CD8-positive, alpha-beta memory T cell (primary cell): ENCODE results near the gene CD300LG. TPM values are rescaled to one million over a fixed set of nuclear protein-coding genes. Genes with fewer than 3 reads are reported as not detected.
A peak's percentile ranks its signal among the peaks of the same experiment; 100 is the strongest.

ENCODE experiments used
- CTCF ChIA-PET: fragments of 350-600 bp; sonication (Branson Sonifier 250); formaldehyde crosslinking; loops from one replicate; lab custom pipeline; 2021; ENCODE audit warnings: antibody characterized with exemption; lab: Charles Lee
- POLR2A ChIA-PET: fragments of 350-600 bp; sonication (Branson Sonifier 250); formaldehyde crosslinking; loops from one replicate; lab custom pipeline; 2021; ENCODE audit warnings: antibody characterized with exemption; lab: Charles Lee
- DNase-seq, 5 donors: peaks; one replicate each; pipeline versions ENCODE4 v3.0.0 to v3.0.0-alpha.2; 2020 to 2022; ENCODE audit warnings: mixed read lengths in 1 of 5
- H3K27ac ChIP-seq: one replicate; pipeline ENCODE4 v1.7.0; 2013; ENCODE audit warnings: low read depth, mild to moderate bottlenecking, low read length, moderate library complexity
- H3K27me3 ChIP-seq: 2 replicates; pipeline ENCODE4 v1.7.0; 2013; ENCODE audit warnings: low read length, mild to moderate bottlenecking; ENCODE audit not compliant: insufficient read depth, poor library complexity, severe bottlenecking
- H3K36me3 ChIP-seq: 2 replicates; pipeline ENCODE4 v1.7.0; 2013; ENCODE audit warnings: mild to moderate bottlenecking, low read length, moderate library complexity; ENCODE audit not compliant: insufficient read depth
- H3K4me1 ChIP-seq: 2 replicates; pipeline ENCODE4 v1.7.0; 2013; ENCODE audit warnings: mild to moderate bottlenecking, low read length, moderate library complexity; ENCODE audit not compliant: insufficient read depth
- H3K4me3 ChIP-seq: 2 replicates; pipeline ENCODE4 v1.7.0; 2013; ENCODE audit warnings: mild to moderate bottlenecking, low read length
- H3K9me3 ChIP-seq: 2 replicates; pipeline ENCODE4 v1.7.0; 2013; ENCODE audit warnings: mild to moderate bottlenecking, low read length
- H3K27ac Mint-ChIP-seq, 8 donors: one replicate each; pipeline ENCODE4 v1.8.0; 2020 to 2021; ENCODE audit warnings: mixed read lengths in 8 of 8, mild to moderate bottlenecking in 6 of 8, inconsistent platforms in 3 of 8, moderate library complexity in 3 of 8
- H3K27me3 Mint-ChIP-seq, 2 donors: one replicate each; pipeline ENCODE4 v1.8.0; 2020 to 2021; ENCODE audit warnings: mixed read lengths in 2 of 2, mild to moderate bottlenecking in 1 of 2, moderate library complexity in 1 of 2
- H3K36me3 Mint-ChIP-seq, 3 donors: one replicate each; pipeline ENCODE4 v1.8.0; 2020 to 2021; ENCODE audit warnings: mixed read lengths in 3 of 3, inconsistent platforms in 1 of 3, mild to moderate bottlenecking in 1 of 3
- H3K4me1 Mint-ChIP-seq, 3 donors: one replicate each; pipeline ENCODE4 v1.8.0; 2020 to 2021; ENCODE audit warnings: mixed read lengths in 3 of 3, inconsistent platforms in 1 of 3, mild to moderate bottlenecking in 1 of 3
- H3K4me3 Mint-ChIP-seq, 7 donors: one replicate each; pipeline ENCODE4 v1.8.0; 2020 to 2021; ENCODE audit warnings: mixed read lengths in 7 of 7, mild to moderate bottlenecking in 6 of 7, moderate library complexity in 4 of 7, inconsistent platforms in 2 of 7
- H3K9me3 Mint-ChIP-seq, 5 donors: one replicate each; pipeline ENCODE4 v1.8.0; 2020 to 2022; ENCODE audit warnings: mixed read lengths in 5 of 5, mild to moderate bottlenecking in 3 of 5, moderate library complexity in 2 of 5, inconsistent platforms in 1 of 5
- polyA plus RNA-seq: library from polyadenylated mRNA; unstranded; fragments of 300-500 nt; fragmentation: Illumina TruSeq; gene quantifications from one replicate; pipeline ENCODE4 v1.2.3, GENCODE V29; 2021
- total RNA-seq, 2 experiments: library from RNA; stranded (reverse); gene quantifications; one replicate each; pipeline ENCODE4 v1.2.3, GENCODE V29; 2021

The CD300LG gene
- total and polyA plus RNA-seq, 3 experiments from 2014 or later, result not detected

GRCh38 chr17:43826206-43826605 is 20.8 kb upstream of the CD300LG start:
- no peaks in the 10 kb centered on the region for H3K9me3 ChIP-seq
- H3K27me3 Mint-ChIP-seq, result peaks cover 0 to 5% of the 10 kb centered on the region in 2 donors
- no peaks in the 10 kb centered on the region for H3K4me1 ChIP-seq
- no peak overlapping the region for H3K4me3 Mint-ChIP-seq
- no peak overlapping the region for H3K4me3 ChIP-seq
- no peaks in the 10 kb centered on the region for H3K36me3 ChIP-seq
- no peaks in the 10 kb centered on the region for H3K9me3 Mint-ChIP-seq
- no peak overlapping the region for H3K27ac Mint-ChIP-seq
- CTCF ChIA-PET, result interaction anchor here (0.9 to 1.1 kb wide), 2 partner anchors 20 to 21 kb away, joined by 3 read pairs; partner anchors contain the start of gene CD300LG
- peaks cover 0 to 3% (median 0%) of the 10 kb centered on the region in 3 donors for H3K4me1 Mint-ChIP-seq
- H3K36me3 Mint-ChIP-seq, result no peaks in the 10 kb centered on the region
- POLR2A ChIA-PET, result no interaction called here
- H3K27ac ChIP-seq, result no peak overlapping the region
- no peak for DNase-seq
- H3K27me3 ChIP-seq, result no peaks in the 10 kb centered on the region

- Histone ChIP-seq H3K9me3 (no peaks in the 10 kb centered on the region), H3K4me1 (no peaks in the 10 kb centered on the region), H3K27me3 (no peaks in the 10 kb centered on the region), H3K4me3 (no peak overlapping the region), H3K36me3 (no peaks in the 10 kb centered on the region), H3K27ac (no peak overlapping the region)
- Mint-ChIP-seq H3K27me3 (peaks cover 5 to 16% of the 10 kb centered on the region in 2 donors), H3K36me3 (no peaks in the 10 kb centered on the region), H3K4me1 (peaks cover 0 to 14% (median 5%) of the 10 kb centered on the region in 3 donors), H3K4me3 (no peak overlapping the region), H3K9me3 (no peaks in the 10 kb centered on the region), H3K27ac (no peak overlapping the region)
- ChIA-PET CTCF (interaction anchor here (1.2 kb wide), 1 partner anchor 18 kb away, joined by 5 read pairs; no protein-coding TSS in a partner anchor), POLR2A (no interaction called here)
- DNase-seq, result no peak
Observed at GRCh38 chr17:43827596-43827995, 19.4 kb upstream of the CD300LG start.

DNA sequence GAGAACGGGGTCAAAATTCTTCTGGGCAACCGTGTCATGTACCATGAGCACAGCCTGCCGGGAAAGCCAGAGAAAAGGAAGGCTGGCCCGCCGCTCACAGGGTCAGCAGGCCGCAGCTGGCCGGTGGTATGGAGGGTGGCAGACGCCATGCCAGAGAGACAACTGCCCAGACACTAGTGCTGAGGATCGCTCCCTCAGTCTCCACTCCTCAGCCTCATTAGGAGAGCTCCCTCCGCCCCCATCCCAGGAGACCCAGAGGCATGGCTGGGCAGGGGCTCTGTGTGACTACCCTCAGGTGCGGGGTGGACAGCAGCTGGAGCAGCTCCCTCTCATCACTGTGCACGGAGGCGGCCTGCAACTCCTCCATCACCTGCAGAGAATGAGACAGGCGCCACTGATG is 17.2 kb upstream of the CD300LG start:
- Mint-ChIP-seq H3K4me1 (peaks cover 7 to 27% (median 11%) of the 10 kb centered on the region in 3 donors), H3K27ac (no peak overlapping the region), H3K4me3 (peak overlapping the region in 1 of 7 donors; percentile 34), H3K36me3 (no peaks in the 10 kb centered on the region), H3K27me3 (peaks cover 19 to 30% of the 10 kb centered on the region in 2 donors), H3K9me3 (no peaks in the 10 kb centered on the region)
- H3K36me3 ChIP-seq, result no peaks in the 10 kb centered on the region
- no peak for DNase-seq
- H3K27me3 ChIP-seq, result peaks cover 13% of the 10 kb centered on the region
- no peaks in the 10 kb centered on the region for H3K9me3 ChIP-seq
- peaks cover 8% of the 10 kb centered on the region for H3K4me1 ChIP-seq
- no peak overlapping the region for H3K27ac ChIP-seq
- POLR2A ChIA-PET, result no interaction called here
- CTCF ChIA-PET, result interaction anchor here (1.1 kb wide), 1 partner anchor 13 kb away, joined by 3 read pairs; no protein-coding TSS in a partner anchor
- H3K4me3 ChIP-seq, result no peak overlapping the region

DNA sequence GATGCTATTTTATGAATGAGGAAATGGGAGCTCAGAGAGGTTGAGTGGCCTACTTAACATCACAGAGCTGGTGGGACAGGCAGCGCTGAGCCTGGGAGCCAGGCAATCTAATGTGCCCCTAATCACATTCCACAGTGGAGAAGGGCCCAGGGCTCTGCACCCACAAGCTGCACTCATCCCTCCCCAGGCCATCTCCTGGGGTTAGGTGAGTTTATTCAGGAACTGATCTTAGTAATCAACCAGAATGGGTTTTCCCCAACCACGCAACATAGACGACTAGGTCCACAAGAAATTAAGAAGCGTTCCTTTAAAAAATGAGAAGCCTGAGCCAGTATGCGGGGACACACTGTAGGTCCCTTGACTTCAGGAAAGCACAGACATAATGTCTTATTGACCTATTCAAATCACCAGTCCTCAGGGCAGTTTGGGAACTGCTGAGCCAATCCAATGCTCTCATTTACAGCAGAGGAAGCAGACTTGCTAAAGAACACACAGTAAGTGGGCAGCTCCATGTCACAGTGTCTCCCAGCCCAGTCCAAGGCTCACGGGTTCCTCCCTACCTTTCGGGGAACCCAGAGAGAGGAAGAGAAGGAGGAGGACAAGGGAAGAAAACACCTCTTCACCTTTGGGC is 16.4 kb upstream of the CD300LG start:
- ChIA-PET POLR2A (no interaction called here), CTCF (interaction anchor here (1.1 kb wide), 1 partner anchor 13 kb away, joined by 3 read pairs; no protein-coding TSS in a partner anchor)
- Histone ChIP-seq H3K4me3 (no peak overlapping the region), H3K27me3 (peaks cover 13% of the 10 kb centered on the region), H3K9me3 (no peaks in the 10 kb centered on the region), H3K27ac (no peak overlapping the region), H3K36me3 (no peaks in the 10 kb centered on the region), H3K4me1 (peaks cover 8% of the 10 kb centered on the region)
- Mint-ChIP-seq H3K36me3 (no peaks in the 10 kb centered on the region), H3K4me3 (peak overlapping the region in 6 of 7 donors; percentile 53 to 81 (median 66)), H3K9me3 (no peaks in the 10 kb centered on the region), H3K27me3 (peaks cover 23 to 34% of the 10 kb centered on the region in 2 donors), H3K4me1 (peaks cover 7 to 27% (median 11%) of the 10 kb centered on the region in 3 donors), H3K27ac (no peak overlapping the region)
- DNase-seq, result no peak

- Histone ChIP-seq H3K9me3 (no peaks in the 10 kb centered on the region), H3K4me3 (no peak overlapping the region), H3K27me3 (peaks cover 13% of the 10 kb centered on the region), H3K36me3 (no peaks in the 10 kb centered on the region), H3K4me1 (peaks cover 8% of the 10 kb centered on the region), H3K27ac (no peak overlapping the region)
- DNase-seq, result no peak
- H3K4me1 Mint-ChIP-seq, result peaks cover 7 to 27% (median 11%) of the 10 kb centered on the region in 3 donors
- POLR2A ChIA-PET, result interaction anchor here (0.6 kb wide), 2 partner anchors 516 to 1959 kb away, joined by 4 to 7 read pairs; no protein-coding TSS in a partner anchor
- CTCF ChIA-PET, result no interaction called here
- H3K27ac Mint-ChIP-seq, result peak overlapping the region in 1 of 8 donors; percentile 86
- H3K27me3 Mint-ChIP-seq, result peaks cover 30 to 41% of the 10 kb centered on the region in 2 donors
- H3K9me3 Mint-ChIP-seq, result no peaks in the 10 kb centered on the region
- peak overlapping the region; percentile 72 to 89 (median 78) for H3K4me3 Mint-ChIP-seq
- no peaks in the 10 kb centered on the region for H3K36me3 Mint-ChIP-seq
Observed at GRCh38 chr17:43831633-43832032, 15.3 kb upstream of the CD300LG start.

DNA sequence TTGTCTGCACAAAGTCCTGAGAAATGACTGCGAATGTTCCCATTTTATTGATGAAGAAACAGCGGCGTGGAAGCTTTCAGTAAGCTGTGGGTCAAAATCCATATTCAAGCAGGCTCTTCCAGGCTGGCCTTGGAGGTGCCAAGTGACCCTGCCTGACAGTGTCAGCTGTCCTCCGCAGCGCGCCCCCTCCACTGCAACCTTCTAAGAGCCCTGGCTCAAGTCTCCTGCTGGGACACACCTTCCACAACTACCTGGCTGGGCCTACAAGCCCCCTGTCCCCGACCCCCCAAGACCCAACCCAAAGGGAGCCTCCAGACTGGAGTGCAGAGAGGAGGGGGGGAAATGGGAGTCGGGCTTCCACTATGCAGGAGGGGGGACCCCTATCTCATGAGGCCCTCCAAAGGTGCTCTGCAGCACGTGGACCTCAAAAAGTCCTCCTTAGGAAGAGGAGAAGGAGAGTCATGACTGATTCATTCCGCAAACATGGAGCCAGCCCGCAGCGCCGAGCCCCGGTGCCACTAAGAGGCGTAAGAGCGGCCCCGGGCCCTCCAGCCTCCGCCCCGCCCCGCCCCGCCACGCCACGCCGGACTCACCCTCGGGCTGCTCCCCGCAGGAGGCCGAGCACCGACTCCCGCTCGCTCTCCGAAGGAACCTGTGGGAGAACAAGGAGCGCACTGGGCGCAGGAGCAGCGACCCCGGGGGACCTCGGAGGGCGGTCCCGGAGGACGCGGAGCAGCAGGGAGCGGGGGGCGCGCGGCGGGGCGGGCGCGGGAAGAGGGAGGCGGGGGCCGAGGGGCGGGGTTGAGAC is 14.6 kb upstream of the CD300LG start:
- no peak overlapping the region for H3K4me3 ChIP-seq
- peak overlapping the region in 2 of 8 donors; percentile 50 to 75 for H3K27ac Mint-ChIP-seq
- peaks cover 31 to 42% of the 10 kb centered on the region in 2 donors for H3K27me3 Mint-ChIP-seq
- H3K9me3 Mint-ChIP-seq, result no peaks in the 10 kb centered on the region
- peak overlapping the region; percentile 72 to 89 (median 78) for H3K4me3 Mint-ChIP-seq
- no peaks in the 10 kb centered on the region for H3K36me3 Mint-ChIP-seq
- no peak overlapping the region for H3K27ac ChIP-seq
- POLR2A ChIA-PET, result interaction anchor here (0.6 kb wide), 2 partner anchors 516 to 1960 kb away, joined by 4 to 7 read pairs; no protein-coding TSS in a partner anchor
- CTCF ChIA-PET, result no interaction called here
- peaks cover 8% of the 10 kb centered on the region for H3K4me1 ChIP-seq
- H3K9me3 ChIP-seq, result no peaks in the 10 kb centered on the region
- peaks cover 7 to 27% (median 11%) of the 10 kb centered on the region in 3 donors for H3K4me1 Mint-ChIP-seq
- DNase-seq, result peak in 1 of 5 donors; percentile 3
- peaks cover 13% of the 10 kb centered on the region for H3K27me3 ChIP-seq
- no peaks in the 10 kb centered on the region for H3K36me3 ChIP-seq

DNA sequence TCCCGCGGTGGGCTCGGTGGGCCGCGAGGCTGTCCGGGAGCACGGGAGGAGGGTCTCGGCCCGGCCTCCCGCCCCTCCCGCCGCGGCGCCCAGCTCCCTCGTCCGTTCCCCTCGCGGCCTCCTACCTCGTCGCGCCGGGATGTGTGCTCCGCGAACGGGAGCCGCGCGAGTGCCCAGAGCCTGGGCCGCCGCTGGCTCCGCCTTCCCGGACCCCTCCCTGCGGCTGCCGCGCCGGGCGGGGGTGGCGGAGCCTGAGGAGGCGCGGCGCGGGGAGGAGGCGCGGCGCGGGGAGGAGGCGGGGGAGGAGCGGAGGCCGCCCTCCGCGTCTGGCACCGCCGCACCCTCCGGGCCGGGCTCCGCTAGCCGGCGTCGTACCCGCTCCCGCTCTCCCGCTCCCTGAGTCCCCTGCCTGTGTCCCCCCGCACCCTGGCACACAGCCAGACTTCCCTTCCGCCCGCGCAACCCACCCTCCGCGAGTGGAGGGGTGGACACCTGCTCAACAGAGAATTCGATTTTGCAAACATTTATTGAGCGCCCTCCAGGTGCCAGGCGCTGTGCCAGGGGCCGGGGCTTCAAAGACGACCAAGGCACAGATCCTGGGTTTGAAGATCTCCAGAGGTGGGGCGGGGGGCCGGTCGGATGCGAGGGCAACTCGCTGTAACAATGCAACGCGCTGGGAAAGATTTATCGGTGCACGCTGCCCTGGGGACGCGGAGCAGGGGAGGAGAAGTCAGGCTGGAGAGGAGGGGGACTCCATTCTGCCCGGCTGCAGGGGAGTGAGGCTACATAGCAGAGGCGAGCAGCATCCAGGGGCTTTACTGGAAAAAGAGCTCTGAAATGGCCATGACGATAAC is 13.8 kb upstream of the CD300LG start, which contains the start of gene MPP3:
Gene MPP3 (minus strand): TSS at position 171 of the 854 bp plus-strand sequence. CDS start 1,240 bp downstream, outside the sequence.
- Mint-ChIP-seq H3K9me3 (no peaks in the 10 kb centered on the region), H3K36me3 (no peaks in the 10 kb centered on the region), H3K4me3 (peak within 1 kb of the TSS; percentile 78 to 89 (median 82)), H3K4me1 (peaks cover 7 to 27% (median 11%) of the 10 kb centered on the region in 3 donors), H3K27me3 (peaks cover 36 to 48% of the 10 kb centered on the region in 2 donors), H3K27ac (peak within 1 kb of the TSS in 5 of 8 donors; percentile 29 to 75 (median 63))
- Histone ChIP-seq H3K4me1 (peaks cover 8% of the 10 kb centered on the region), H3K9me3 (no peaks in the 10 kb centered on the region), H3K36me3 (no peaks in the 10 kb centered on the region), H3K27ac (no peak within 1 kb of the TSS), H3K27me3 (peaks cover 13% of the 10 kb centered on the region), H3K4me3 (peak within 1 kb of the TSS; percentile 56)
- DNase-seq, result peak; percentile 27 to 60 (median 40)
- ChIA-PET CTCF (no interaction called here), POLR2A (no interaction called here)
